CD4-positive, alpha-beta memory T cell (primary cell): ENCODE data around the gene LZTFL1. TPM values are rescaled to one million over a fixed set of nuclear protein-coding genes. Genes with fewer than 3 reads are reported as not detected.

ENCODE experiments used
- CTCF ChIA-PET: fragments of 350-600 bp; sonication (Branson Sonifier 250); formaldehyde crosslinking; loops from one replicate; lab custom pipeline; 2021; ENCODE audit warnings: inconsistent platforms; ENCODE audit not compliant: partially characterized antibody; lab: Charles Lee
- POLR2A ChIA-PET: fragments of 350-600 bp; sonication (Branson Sonifier 250); formaldehyde crosslinking; loops from one replicate; lab custom pipeline; 2021; ENCODE audit not compliant: partially characterized antibody; lab: Charles Lee
- DNase-seq, 5 donors: peaks; one replicate each; pipeline versions ENCODE4 v3.0.0 to v3.0.0-alpha.2; 2020 to 2022; ENCODE audit warnings: mixed read lengths in 1 of 5
- H3K27ac ChIP-seq: one replicate; pipeline ENCODE4 v1.7.0; 2013; ENCODE audit warnings: low read depth, low read length
- H3K27me3 ChIP-seq: 2 replicates; pipeline ENCODE4 v1.7.0; 2013; ENCODE audit warnings: mild to moderate bottlenecking, low read length, moderate library complexity; ENCODE audit not compliant: insufficient read depth
- H3K36me3 ChIP-seq: 2 replicates; pipeline ENCODE4 v1.7.0; 2013; ENCODE audit warnings: mild to moderate bottlenecking, low read length, moderate library complexity; ENCODE audit not compliant: insufficient read depth
- H3K4me1 ChIP-seq: 2 replicates; pipeline ENCODE4 v1.7.0; 2013; ENCODE audit warnings: mild to moderate bottlenecking, low read length, moderate library complexity; ENCODE audit not compliant: insufficient read depth
- H3K4me3 ChIP-seq, 2 donors: one replicate each; pipeline ENCODE4 v1.7.0; 2013; ENCODE audit warnings: low read length in 2 of 2, mild to moderate bottlenecking in 1 of 2
- H3K9me3 ChIP-seq, 2 donors: one replicate each; pipeline ENCODE4 v1.7.0; 2013; ENCODE audit warnings: low read length in 2 of 2, control low read depth in 1 of 2; ENCODE audit not compliant: control insufficient read depth in 1 of 2
- H3K27ac Mint-ChIP-seq, 7 donors: one replicate each; pipeline ENCODE4 v1.8.0; 2020 to 2021; ENCODE audit warnings: mixed read lengths in 7 of 7, mild to moderate bottlenecking in 6 of 7, inconsistent platforms in 3 of 7, moderate library complexity in 3 of 7
- H3K27me3 Mint-ChIP-seq, 2 donors: one replicate each; pipeline ENCODE4 v1.8.0; 2020 to 2021; ENCODE audit warnings: mixed read lengths in 2 of 2
- H3K36me3 Mint-ChIP-seq, 2 donors: one replicate each; pipeline ENCODE4 v1.8.0; 2020 to 2021; ENCODE audit warnings: mixed read lengths in 2 of 2, inconsistent platforms in 1 of 2, mild to moderate bottlenecking in 1 of 2
- H3K4me1 Mint-ChIP-seq, 4 donors: one replicate each; pipeline ENCODE4 v1.8.0; 2020 to 2021; ENCODE audit warnings: mixed read lengths in 4 of 4, mild to moderate bottlenecking in 1 of 4
- H3K4me3 Mint-ChIP-seq, 8 donors: one replicate each; pipeline ENCODE4 v1.8.0; 2020 to 2021; ENCODE audit warnings: mixed read lengths in 8 of 8, mild to moderate bottlenecking in 7 of 8, moderate library complexity in 6 of 8, inconsistent platforms in 3 of 8
- H3K9me3 Mint-ChIP-seq, 8 donors: one replicate each; pipeline ENCODE4 v1.8.0; 2020 to 2021; ENCODE audit warnings: mixed read lengths in 8 of 8, mild to moderate bottlenecking in 5 of 8, inconsistent platforms in 3 of 8, moderate library complexity in 1 of 8
- intact Hi-C: fragments of 100-400 bp; cut with micrococcal nuclease; formaldehyde crosslinking; loops from one replicate; pipeline ENCODE4 v1.15.1; 2023
- polyA plus RNA-seq, 2 donors: library from polyadenylated mRNA; unstranded; fragments of 300-500 nt; fragmentation: Illumina TruSeq; gene quantifications; one replicate each; pipeline ENCODE4 v1.2.3, GENCODE V29; 2021
- total RNA-seq, 2 experiments: library from RNA; stranded (reverse); gene quantifications; one replicate each; pipeline ENCODE4 v1.2.3, GENCODE V29; 2021

The LZTFL1 gene
- total and polyA plus RNA-seq, 4 experiments from 2014 or later, result 6.9 to 11.7 (median 8.6) TPM

DNA sequence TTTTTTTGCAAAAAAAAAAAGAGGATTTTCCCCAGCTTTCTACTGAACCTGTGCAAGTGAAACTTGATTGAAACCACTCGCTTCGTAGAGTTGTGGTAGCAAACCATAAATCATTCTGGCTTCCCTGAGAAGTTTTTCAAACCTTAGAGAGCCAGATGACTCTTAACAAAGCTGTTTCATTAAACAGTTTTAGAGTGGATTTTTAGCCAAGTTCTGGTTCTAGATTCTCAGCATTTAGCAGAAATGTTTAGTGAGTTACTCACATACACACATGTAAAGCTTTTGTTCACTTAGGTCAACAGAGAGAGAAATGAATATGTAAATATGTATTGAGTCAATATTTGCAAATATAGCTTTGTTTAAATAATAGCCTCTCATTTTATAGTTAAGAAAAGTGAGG is 26.3 kb upstream of the LZTFL1 start:
- H3K36me3 Mint-ChIP-seq, result peaks cover 0 to 5% of the 10 kb centered on the region in 2 donors

DNA sequence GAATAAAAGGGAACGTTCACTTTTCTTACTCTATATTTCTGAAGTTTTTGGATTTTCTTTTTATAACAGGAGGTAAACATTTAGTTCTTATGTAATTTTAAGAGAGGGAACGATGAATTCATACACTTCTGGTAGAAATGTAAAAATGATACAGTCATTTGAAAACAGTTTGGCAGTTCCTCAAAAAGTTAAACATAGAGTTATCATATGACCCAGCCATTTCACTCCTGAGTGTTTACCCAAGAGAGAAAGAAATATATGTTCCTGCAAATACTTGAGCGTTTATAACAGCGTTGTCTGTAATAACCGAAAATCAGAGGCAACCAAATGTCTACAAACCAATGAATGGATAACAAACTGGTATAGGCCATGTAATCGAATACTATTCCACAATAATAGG is 23.6 kb upstream of the LZTFL1 start:
- no peaks in the 10 kb centered on the region for H3K27me3 ChIP-seq
- no peak for DNase-seq
- H3K36me3 Mint-ChIP-seq, result peaks cover 0 to 5% of the 10 kb centered on the region in 2 donors
- POLR2A ChIA-PET, result interaction anchor here (1.2 to 1.8 kb wide), 6 partner anchors 15 to 43 kb away, joined by 3 to 15 read pairs (median 6); partner anchors contain the start of genes CCR9 and LZTFL1
- H3K4me1 Mint-ChIP-seq, result peaks cover 35 to 40% (median 37%) of the 10 kb centered on the region in 4 donors
- intact Hi-C loops, result no loop called here
- peaks cover 2 to 8% (median 4%) of the 10 kb centered on the region in 8 donors for H3K9me3 Mint-ChIP-seq
- CTCF ChIA-PET, result interaction anchor here (1.0 kb wide), 1 partner anchor 15 kb away, joined by 3 read pairs; no protein-coding TSS in a partner anchor
- H3K4me1 ChIP-seq, result peaks cover 36% of the 10 kb centered on the region
- no peaks in the 10 kb centered on the region for H3K36me3 ChIP-seq
- peak overlapping the region in 1 of 8 donors; percentile 11 for H3K4me3 Mint-ChIP-seq
- H3K4me3 ChIP-seq, result no peak overlapping the region
- H3K27ac ChIP-seq, result no peak overlapping the region
- H3K27ac Mint-ChIP-seq, result no peak overlapping the region
- peaks cover 16 to 27% of the 10 kb centered on the region in 2 donors for H3K27me3 Mint-ChIP-seq
- no peaks in the 10 kb centered on the region for H3K9me3 ChIP-seq

More for the DNA sequence above, 26.3 kb upstream of the LZTFL1 start:
- CTCF ChIA-PET, result interaction anchor here (1.0 kb wide), 1 partner anchor 208 kb away, joined by 3 read pairs; no protein-coding TSS in a partner anchor
- intact Hi-C loops, result no loop called here
- Histone ChIP-seq H3K4me3 (no peak overlapping the region), H3K9me3 (no peaks in the 10 kb centered on the region), H3K27me3 (no peaks in the 10 kb centered on the region), H3K27ac (no peak overlapping the region), H3K4me1 (peaks cover 50% of the 10 kb centered on the region), H3K36me3 (no peaks in the 10 kb centered on the region)
- Mint-ChIP-seq H3K27me3 (peaks cover 8 to 14% of the 10 kb centered on the region in 2 donors), H3K4me1 (peaks cover 34 to 53% (median 43%) of the 10 kb centered on the region in 4 donors), H3K4me3 (no peak overlapping the region), H3K9me3 (peaks cover 2 to 8% (median 4%) of the 10 kb centered on the region in 8 donors), H3K27ac (no peak overlapping the region)
- POLR2A ChIA-PET, result interaction anchor here (0.6 to 1.2 kb wide), 3 partner anchors 13 to 56 kb away, joined by 3 read pairs; no protein-coding TSS in a partner anchor
- DNase-seq, result no peak

DNA sequence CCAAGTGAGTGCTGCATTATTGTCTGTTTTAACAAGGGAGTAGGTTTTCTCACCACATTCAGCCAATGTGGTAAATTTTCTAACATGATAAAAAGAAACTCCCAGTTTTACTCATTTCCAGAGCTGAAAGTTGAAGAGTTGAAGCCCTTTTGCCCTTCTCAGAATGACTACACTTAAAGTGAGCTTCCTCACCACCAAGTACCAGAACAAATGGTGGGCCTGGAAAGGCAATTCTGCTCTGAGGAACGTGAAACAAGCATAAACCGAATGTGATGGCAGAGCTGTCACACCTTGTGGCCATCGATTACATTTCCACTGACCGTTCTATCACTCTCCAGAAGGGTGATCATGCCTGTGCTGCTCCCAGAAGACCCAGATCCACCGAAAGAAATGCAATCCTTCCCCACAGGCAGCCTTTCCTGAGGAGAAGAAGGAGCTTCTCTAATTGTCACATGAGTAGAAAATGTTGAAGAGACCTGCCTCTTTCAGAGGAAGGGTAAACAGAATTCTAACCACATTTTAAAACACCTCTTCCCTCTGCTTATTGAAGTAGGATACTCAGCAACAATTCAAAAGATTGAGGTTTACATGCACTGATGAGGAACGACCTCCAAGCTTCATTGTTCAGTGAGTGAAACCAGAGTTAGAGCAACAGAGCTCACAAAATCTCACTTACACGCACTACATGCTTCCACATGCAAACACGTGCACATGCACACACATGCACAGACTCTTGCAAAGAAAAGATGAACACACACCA is 23.0 kb upstream of the LZTFL1 start:
- Mint-ChIP-seq H3K4me3 (peak overlapping the region in 6 of 8 donors; percentile 11 to 55 (median 39)), H3K4me1 (peaks cover 30 to 34% (median 32%) of the 10 kb centered on the region in 4 donors), H3K27ac (peak overlapping the region in 4 of 7 donors; percentile 5 to 54 (median 28)), H3K27me3 (peaks cover 14 to 28% of the 10 kb centered on the region in 2 donors), H3K9me3 (peaks cover 2 to 8% (median 4%) of the 10 kb centered on the region in 8 donors), H3K36me3 (peaks cover 0 to 5% of the 10 kb centered on the region in 2 donors)
- Histone ChIP-seq H3K27ac (no peak overlapping the region), H3K9me3 (no peaks in the 10 kb centered on the region), H3K36me3 (no peaks in the 10 kb centered on the region), H3K27me3 (no peaks in the 10 kb centered on the region), H3K4me3 (no peak overlapping the region), H3K4me1 (peaks cover 30% of the 10 kb centered on the region)
- DNase-seq, result peak in 4 of 5 donors; percentile 32 to 50 (median 40)
- ChIA-PET CTCF (interaction anchor here (1.0 kb wide), 1 partner anchor 16 kb away, joined by 3 read pairs; no protein-coding TSS in a partner anchor), POLR2A (interaction anchor here (1.0 to 1.8 kb wide), 8 partner anchors 12 to 43 kb away, joined by 3 to 15 read pairs (median 5); partner anchors contain the start of genes CCR9 and LZTFL1)
- intact Hi-C loops, result no loop called here

DNA sequence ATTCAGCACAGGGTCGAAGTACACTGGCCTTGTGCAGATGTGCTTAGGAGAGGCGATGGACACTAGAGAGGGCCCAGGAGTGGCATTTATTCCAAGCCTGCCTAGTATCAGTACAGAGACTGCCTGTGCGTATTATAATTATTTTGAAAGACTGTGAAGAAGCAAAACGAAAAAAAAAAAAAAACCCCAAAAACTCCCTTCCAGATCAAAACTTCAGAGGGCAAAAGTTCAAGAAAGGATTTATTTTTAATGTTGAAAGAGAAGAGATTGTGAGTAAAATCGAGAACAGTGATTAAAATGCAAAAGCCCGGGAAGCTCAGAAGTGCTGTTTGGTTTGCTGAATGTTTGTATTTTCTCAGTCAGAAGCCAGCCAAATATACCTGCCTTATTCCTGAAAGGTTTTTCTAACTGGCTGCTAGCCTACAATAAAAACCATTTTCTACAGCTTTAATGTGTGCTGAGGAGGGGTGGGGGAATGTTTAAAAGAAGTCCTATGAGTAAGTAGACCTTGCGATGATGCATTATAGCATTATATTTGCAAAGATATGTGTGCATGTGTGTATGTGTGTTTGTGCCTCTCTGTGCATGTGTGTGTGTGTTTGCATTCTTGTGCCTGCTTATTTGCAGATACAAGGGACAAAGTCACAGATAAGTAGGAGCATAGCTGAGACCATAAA is 19.3 kb upstream of the LZTFL1 start:
- Mint-ChIP-seq H3K27me3 (peaks cover 10 to 26% of the 10 kb centered on the region in 2 donors), H3K27ac (peak overlapping the region in 1 of 7 donors; percentile 38)

DNA sequence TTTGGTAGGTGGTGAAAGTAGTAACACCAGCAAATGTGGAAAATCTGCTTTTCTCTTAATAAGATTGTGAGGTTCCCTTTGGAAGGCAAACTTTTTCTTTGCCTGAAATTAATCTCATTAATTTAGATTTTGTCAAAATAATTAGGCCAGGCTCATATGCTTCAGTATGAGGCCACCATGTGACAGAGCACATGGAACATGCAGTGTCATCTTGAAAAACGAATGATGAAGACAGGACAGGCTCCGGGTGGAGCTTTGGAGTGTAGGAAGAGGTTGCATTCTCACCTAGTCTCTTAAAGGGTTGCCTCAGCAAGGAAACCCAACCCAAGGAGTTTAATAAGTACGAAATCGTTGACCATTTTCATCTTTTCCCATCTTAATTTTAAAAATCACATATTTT is 18.6 kb upstream of the LZTFL1 start:
- Mint-ChIP-seq H3K9me3 (peaks cover 2 to 11% (median 4%) of the 10 kb centered on the region in 8 donors), H3K36me3 (peaks cover 0 to 5% of the 10 kb centered on the region in 2 donors), H3K27ac (no peak overlapping the region), H3K4me1 (peaks cover 20 to 32% (median 27%) of the 10 kb centered on the region in 4 donors), H3K4me3 (no peak overlapping the region), H3K27me3 (peaks cover 10 to 25% of the 10 kb centered on the region in 2 donors)
- no peak for DNase-seq
- no peaks in the 10 kb centered on the region for H3K36me3 ChIP-seq
- ChIA-PET CTCF (no interaction called here), POLR2A (no interaction called here)
- no peak overlapping the region for H3K27ac ChIP-seq
- no peaks in the 10 kb centered on the region for H3K9me3 ChIP-seq
- peaks cover 11% of the 10 kb centered on the region for H3K4me1 ChIP-seq
- intact Hi-C loops, result no loop called here
- H3K27me3 ChIP-seq, result no peaks in the 10 kb centered on the region
- no peak overlapping the region for H3K4me3 ChIP-seq

More for the DNA sequence above, 19.3 kb upstream of the LZTFL1 start:
- DNase-seq, result no peak
- ChIA-PET CTCF (interaction anchor here (1.2 to 1.4 kb wide), 2 partner anchors 11 to 19 kb away, joined by 4 to 5 read pairs; partner anchors contain the start of gene LZTFL1), POLR2A (interaction anchor here (0.8 to 1.7 kb wide), 3 partner anchors 9 to 18 kb away, joined by 3 to 5 read pairs (median 3); no protein-coding TSS in a partner anchor)
- peaks cover 20 to 28% (median 23%) of the 10 kb centered on the region in 4 donors for H3K4me1 Mint-ChIP-seq
- peaks cover 15% of the 10 kb centered on the region for H3K4me1 ChIP-seq
- peak overlapping the region in 2 of 8 donors; percentile 39 to 45 for H3K4me3 Mint-ChIP-seq
- intact Hi-C loops, result no loop called here
- H3K36me3 ChIP-seq, result no peaks in the 10 kb centered on the region
- no peaks in the 10 kb centered on the region for H3K27me3 ChIP-seq
- H3K4me3 ChIP-seq, result no peak overlapping the region
- H3K9me3 Mint-ChIP-seq, result peaks cover 2 to 11% (median 4%) of the 10 kb centered on the region in 8 donors
- H3K36me3 Mint-ChIP-seq, result peaks cover 0 to 5% of the 10 kb centered on the region in 2 donors
- H3K9me3 ChIP-seq, result no peaks in the 10 kb centered on the region
- no peak overlapping the region for H3K27ac ChIP-seq

DNA sequence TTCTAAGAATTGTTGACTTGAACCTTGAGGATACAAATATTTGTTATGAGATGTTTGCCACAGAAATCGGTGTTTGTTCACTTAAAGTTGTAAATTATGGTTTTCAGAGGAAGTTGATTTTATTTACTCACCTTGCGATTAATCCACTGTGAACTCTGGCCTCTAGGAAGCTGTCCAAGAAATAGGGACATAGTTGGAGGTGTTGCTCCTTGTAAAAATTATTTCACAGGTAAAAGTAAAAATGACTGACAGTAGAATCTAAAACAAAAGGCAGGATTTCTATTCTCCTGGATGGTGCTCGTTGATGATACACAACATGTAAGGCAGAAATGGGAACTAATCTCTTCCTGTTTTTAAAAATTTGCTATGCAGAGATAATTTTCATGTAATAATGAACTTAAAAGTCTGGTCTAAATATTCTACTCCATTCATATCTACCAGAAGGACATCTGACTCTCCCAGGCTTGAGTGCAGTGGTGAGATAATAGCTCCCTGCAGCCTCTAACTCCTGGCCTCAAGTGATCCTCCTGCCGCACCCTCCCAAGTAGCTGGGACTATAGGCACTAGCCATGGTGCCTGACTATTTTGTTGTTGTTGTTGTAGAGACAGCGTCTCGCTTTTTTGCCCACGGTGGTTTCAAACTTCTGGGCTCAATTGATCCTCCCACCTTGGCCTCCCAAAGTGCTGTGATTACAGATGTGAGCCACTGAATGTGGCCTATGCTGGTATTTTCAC is 17.1 kb upstream of the LZTFL1 start:
- Histone ChIP-seq H3K4me1 (no peaks in the 10 kb centered on the region), H3K4me3 (no peak overlapping the region), H3K27ac (no peak overlapping the region), H3K36me3 (no peaks in the 10 kb centered on the region), H3K9me3 (no peaks in the 10 kb centered on the region), H3K27me3 (no peaks in the 10 kb centered on the region)
- Mint-ChIP-seq H3K4me3 (no peak overlapping the region), H3K36me3 (peaks cover 0 to 5% of the 10 kb centered on the region in 2 donors), H3K27me3 (peaks cover 11 to 21% of the 10 kb centered on the region in 2 donors), H3K9me3 (peaks cover 2 to 11% (median 4%) of the 10 kb centered on the region in 8 donors), H3K4me1 (peaks cover 10 to 27% (median 19%) of the 10 kb centered on the region in 4 donors), H3K27ac (peak overlapping the region in 1 of 7 donors; percentile 18)
- intact Hi-C loops, result no loop called here
- ChIA-PET POLR2A (interaction anchor here (0.8 to 1.3 kb wide), 3 partner anchors 10 to 31 kb away, joined by 3 to 5 read pairs (median 3); partner anchors contain the start of gene CCR9), CTCF (no interaction called here)
- no peak for DNase-seq
